ENCODE data around the gene PLEKHH3. TPM values are rescaled to one million over a fixed set of nuclear protein-coding genes. Genes with fewer than 3 reads are reported as not detected.

PLEKHH3 gene
- total and polyA plus RNA-seq, 12 donors = 1.8 to 73.2 (median 46.6) TPM

GRCh38 chr17:42675965-42676423, 800 bp downstream of the PLEKHH3 start:
- DNase-seq = peak in 6 of 7 donors; percentile 58 to 73 (median 65)
- H3K27ac ChIP-seq = peak overlapping the region in 4 of 5 donors; percentile 83 to 94 (median 86)
- intact Hi-C loops (cut with DNase I) = loop anchor here in 1 of 2 donors (10.0 kb wide), 1 partner anchor 91 kb away; no protein-coding TSS in a partner anchor

DNA sequence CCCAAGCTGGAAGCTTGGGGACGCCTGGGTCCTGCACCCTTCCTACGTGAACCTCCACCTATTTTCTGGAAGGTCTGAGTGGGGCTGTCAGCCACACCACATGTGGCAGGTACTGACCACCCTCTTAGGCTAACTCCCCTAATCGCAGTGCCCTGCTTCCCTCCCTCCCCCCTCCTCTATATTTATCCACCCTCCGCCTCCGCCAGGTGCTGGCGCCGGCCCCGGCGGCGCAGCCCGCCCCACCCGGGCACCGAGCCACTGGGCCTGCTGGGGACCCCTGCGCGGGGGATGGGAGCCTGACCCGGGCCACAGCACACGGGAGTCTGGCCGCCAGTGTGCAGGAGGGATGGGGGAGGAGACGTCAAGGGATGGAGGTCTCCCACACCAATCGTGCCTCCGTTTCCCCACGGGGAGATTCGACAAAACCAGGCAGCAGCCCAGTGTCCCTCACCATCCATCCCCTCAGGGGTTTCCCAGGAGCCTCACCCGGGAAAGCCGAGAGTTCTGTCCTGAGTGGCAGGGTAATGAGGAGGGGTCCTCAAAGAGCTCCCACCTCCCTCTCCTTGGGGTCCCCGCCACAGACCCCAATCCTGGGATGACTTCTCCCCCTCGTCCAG, 1.3 kb downstream of the PLEKHH3 start:
- DNase-seq = peak in 1 of 7 donors; percentile 29
- TF ChIP-seq POLR2A (IDR thresholded peaks at IDR 0.05) = no peak
- TF ChIP-seq, protein P1, sequence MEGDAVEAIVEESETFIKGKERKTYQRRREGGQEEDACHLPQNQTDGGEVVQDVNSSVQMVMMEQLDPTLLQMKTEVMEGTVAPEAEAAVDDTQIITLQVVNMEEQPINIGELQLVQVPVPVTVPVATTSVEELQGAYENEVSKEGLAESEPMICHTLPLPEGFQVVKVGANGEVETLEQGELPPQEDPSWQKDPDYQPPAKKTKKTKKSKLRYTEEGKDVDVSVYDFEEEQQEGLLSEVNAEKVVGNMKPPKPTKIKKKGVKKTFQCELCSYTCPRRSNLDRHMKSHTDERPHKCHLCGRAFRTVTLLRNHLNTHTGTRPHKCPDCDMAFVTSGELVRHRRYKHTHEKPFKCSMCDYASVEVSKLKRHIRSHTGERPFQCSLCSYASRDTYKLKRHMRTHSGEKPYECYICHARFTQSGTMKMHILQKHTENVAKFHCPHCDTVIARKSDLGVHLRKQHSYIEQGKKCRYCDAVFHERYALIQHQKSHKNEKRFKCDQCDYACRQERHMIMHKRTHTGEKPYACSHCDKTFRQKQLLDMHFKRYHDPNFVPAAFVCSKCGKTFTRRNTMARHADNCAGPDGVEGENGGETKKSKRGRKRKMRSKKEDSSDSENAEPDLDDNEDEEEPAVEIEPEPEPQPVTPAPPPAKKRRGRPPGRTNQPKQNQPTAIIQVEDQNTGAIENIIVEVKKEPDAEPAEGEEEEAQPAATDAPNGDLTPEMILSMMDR (IDR thresholded peaks at IDR 0.05) = no peak
- peak overlapping the region in 4 of 5 donors; percentile 83 to 94 (median 86) for H3K27ac ChIP-seq

More at GRCh38 chr17:42675965-42676423, 800 bp downstream of the PLEKHH3 start:
- TF ChIP-seq POLR2A (IDR thresholded peaks at IDR 0.05) = peak in 1 of 2 donors; percentile 40
- TF ChIP-seq, protein P1 (IDR thresholded peaks at IDR 0.05) = peak in 1 of 6 experiments; percentile 24
- Histone ChIP-seq H3K4me3 (peak overlapping the region; percentile 79 to 95 (median 92)), H3K4me1 (replicated peaks in 1 of 2) (peaks cover 45 to 62% of the 10 kb centered on the region in 2 donors), H3K9me3 (replicated peaks in 1 of 3) (no peaks in the 10 kb centered on the region), H3K36me3 (replicated peaks in 1 of 2) (peaks cover 0 to 27% of the 10 kb centered on the region in 2 donors), H3K27me3 (no peaks in the 10 kb centered on the region)
- 0 to 9% (median 3%) methylated on average over 6 to 43 of the region's 43 CpGs for WGBS, 4 donors

GRCh38 chr17:42674755-42675347, 1.9 kb downstream of the PLEKHH3 start:
- H3K4me3 ChIP-seq = peak overlapping the region in 2 of 4 donors; percentile 94 to 95
- intact Hi-C loops (cut with DNase I) = loop anchor here (5.0 to 10.0 kb wide), 2 partner anchors 63 to 90 kb away; no protein-coding TSS in a partner anchor
- H3K4me1 ChIP-seq (replicated peaks in 1 of 2) = peaks cover 45 to 52% of the 10 kb centered on the region in 2 donors
- peak in 3 of 7 donors; percentile 35 to 45 (median 43) for DNase-seq
- WGBS, 4 donors = 38 to 55% (median 41%) methylated on average over 4 to 9 of the region's 9 CpGs
- H3K27me3 ChIP-seq = no peaks in the 10 kb centered on the region
- TF ChIP-seq POLR2A (IDR thresholded peaks at IDR 0.05) = no peak
- TF ChIP-seq, protein P1 (IDR thresholded peaks at IDR 0.05) = no peak
- no peaks in the 10 kb centered on the region for H3K9me3 ChIP-seq (replicated peaks in 1 of 3)
- peaks cover 0 to 36% of the 10 kb centered on the region in 2 donors for H3K36me3 ChIP-seq (replicated peaks in 1 of 2)
- peak overlapping the region in 2 of 5 donors; percentile 72 to 87 for H3K27ac ChIP-seq

More for the DNA sequence above, 1.3 kb downstream of the PLEKHH3 start:
- intact Hi-C loops (cut with DNase I) = loop anchor here in 1 of 2 donors (10.0 kb wide), 1 partner anchor 91 kb away; no protein-coding TSS in a partner anchor
- Histone ChIP-seq H3K27me3 (no peaks in the 10 kb centered on the region), H3K4me1 (replicated peaks in 1 of 2) (peaks cover 45 to 58% of the 10 kb centered on the region in 2 donors), H3K9me3 (replicated peaks in 1 of 3) (no peaks in the 10 kb centered on the region), H3K36me3 (replicated peaks in 1 of 2) (peaks cover 0 to 32% of the 10 kb centered on the region in 2 donors), H3K4me3 (peak overlapping the region; percentile 75 to 95 (median 86))
- 1 to 8% (median 2%) methylated on average over 7 to 27 of the region's 27 CpGs for WGBS, 4 donors
